Measurements from ENCODE around the gene NMU.
"Not testable (repeated sequence)": the region's sequence is repeated elsewhere in the genome, so short reads cannot be mapped to it uniquely, and the experiment has no call there.

NMU gene

DNA sequence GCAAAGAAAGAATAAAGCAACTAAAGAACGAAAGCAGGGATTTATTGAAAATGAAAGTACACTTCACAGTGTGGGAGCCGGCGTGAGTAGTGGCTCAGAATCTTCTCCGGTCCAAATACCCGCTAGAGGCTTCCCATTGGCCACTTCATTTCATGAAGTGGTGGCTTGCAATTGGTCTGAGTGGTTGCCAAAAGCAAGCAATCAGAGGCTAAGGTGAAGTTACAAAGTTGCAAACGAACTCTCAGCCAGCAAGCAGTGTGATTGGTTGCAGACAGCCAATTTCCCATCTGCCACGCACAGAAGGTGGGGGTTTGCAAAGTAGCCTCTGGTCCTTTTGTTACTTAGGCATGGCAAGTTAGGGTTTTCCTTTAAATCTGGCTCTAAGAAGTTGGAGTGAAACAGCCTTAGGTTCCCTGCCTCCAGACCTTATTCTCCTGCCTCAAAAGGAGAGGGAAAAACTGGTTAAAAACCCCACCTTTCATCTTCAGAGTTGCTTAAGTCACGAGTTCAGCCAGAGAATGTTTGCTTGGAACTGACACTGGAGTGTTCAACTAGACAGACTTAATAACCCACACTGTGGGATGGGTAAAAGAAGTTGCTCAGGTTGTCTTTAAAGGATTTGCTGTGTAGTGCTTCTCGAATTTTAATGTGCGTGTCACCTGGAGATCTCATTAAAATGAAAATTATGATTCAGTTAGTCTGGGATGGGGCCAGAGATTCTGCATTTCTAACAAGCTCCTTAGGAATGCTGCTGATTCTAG, 82.5 kb downstream of the NMU start:
- peak; percentile 18 for DNase-seq

DNA sequence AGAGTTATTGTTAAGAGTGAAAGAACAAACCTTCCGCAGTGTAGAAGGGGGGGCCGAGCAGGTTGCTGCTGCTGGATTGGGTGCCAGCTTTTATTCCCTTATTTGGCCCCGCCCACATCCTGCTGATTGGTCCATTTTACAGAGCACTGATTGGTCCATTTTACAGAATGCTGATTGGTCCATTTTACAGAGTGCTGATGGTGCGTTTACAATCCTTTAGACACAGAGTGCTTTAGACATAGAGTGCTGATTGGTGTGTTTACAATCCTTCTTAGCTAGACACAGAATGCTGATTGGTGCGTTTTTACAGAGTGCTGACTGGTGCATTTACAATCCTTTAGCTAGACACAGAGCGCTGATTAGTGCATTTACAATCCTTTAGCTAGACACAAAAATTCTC, 84.1 kb downstream of the NMU start:
- not testable (repeated sequence) for DNase-seq

DNA sequence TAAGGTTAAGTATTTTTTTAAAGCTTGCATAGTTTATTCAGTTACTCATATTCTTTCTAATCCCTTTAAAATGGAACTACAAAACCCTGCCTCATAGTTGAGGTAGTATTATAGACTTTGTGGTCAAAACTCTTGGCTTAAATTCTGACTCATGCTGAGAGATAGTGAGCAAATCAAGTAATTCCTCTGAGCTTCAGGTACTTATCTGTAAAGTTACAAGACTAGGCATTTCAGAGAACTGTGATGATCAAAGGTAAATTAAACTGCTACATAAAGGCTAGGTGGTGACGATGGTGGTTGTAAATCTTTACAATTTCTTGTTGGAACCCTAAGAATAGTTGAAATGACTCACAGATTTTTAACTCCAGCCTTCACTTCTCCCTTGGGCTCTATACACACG, 86.2 kb downstream of the NMU start:
- no peak for DNase-seq

DNA sequence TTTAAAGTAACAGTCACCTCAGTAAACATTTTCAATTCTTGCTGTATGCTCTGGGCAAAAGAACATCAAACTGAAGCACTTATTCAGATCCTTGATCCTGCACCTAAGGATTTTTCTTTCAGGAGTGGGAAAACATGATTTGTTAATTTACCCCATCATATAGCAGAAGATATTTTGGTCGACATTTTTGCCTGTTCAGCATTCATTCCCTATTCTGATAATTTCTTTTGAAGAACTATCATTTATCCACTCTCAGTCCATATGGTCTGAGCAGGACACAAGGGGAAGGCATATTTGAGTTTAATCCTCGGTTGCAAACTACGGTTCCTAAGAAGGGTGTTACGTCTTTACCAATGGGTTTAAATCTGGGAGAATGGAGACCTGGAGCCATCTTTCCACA, 88.2 kb downstream of the NMU start:
- DNase-seq: no peak

DNA sequence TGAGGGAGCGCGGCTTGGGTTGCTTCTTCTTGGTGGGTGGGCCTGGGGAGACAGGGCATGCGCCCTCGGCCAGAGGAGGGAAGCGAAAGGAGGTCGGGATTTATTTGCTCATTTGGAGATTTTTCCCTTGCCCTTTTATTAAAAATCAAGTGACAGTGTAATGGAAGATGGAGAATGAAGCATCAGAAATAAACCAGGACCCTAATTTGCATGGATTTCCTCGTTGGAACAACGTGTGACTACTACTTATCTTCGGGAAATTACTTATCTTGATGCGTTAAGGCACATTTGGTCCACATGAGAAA, 88.7 kb downstream of the NMU start:
- DNase-seq: no peak

DNA sequence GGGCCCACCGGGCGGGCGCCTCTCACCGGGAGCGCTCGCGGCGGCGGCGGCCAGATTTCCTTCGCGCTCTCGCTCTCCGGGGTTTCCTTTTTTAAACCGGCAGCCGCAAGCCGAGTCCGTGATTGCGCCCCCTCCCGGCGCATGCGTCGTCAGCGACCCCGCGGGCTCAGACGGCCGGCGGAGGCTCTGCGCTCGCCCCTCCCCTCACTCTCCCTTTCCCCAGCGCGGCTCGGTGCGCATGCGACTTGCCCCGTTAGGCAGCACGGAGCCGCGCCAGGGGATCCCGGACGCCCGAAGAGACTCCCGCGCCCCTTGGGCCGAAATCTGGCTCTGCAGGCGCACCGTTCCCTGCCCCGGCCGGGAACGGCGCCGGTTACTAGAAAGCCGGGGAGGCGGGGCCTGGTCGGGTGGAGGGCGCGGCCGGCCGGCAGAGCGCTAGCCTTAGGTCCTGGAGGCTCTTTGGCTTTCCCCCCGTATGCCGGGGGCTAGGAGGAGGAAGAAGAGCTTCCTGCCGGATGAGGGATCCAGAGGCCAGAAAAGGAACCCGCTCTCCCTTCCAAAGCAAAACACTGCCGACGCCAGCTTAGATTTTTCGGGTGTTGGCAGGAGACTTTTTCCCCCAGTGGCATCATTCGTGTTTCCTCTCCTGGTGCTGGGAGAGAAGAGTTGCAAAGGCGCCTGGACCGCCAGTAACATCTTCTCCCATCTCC, 89.2 kb downstream of the NMU start, which contains the start of gene CLOCK:
TSS of gene CLOCK (minus strand) at position 154 of the 710 bp plus-strand sequence. CDS start 64,124 bp downstream, outside the sequence.
- peak; percentile 91 for DNase-seq

DNA sequence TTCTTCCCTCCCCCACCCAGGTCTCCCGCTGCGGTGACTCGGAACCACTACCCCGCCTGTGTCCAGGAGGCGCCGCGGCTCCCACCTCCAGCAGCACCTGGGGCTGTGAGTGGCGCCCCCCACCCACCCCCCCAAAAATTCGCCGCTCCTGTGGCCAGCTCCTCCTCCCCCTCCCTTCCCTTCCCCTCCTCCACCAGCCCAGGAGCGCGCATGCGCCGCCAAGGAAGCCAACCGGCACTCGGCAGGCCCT, 89.7 kb downstream of the NMU start:
- no peak for DNase-seq

DNA sequence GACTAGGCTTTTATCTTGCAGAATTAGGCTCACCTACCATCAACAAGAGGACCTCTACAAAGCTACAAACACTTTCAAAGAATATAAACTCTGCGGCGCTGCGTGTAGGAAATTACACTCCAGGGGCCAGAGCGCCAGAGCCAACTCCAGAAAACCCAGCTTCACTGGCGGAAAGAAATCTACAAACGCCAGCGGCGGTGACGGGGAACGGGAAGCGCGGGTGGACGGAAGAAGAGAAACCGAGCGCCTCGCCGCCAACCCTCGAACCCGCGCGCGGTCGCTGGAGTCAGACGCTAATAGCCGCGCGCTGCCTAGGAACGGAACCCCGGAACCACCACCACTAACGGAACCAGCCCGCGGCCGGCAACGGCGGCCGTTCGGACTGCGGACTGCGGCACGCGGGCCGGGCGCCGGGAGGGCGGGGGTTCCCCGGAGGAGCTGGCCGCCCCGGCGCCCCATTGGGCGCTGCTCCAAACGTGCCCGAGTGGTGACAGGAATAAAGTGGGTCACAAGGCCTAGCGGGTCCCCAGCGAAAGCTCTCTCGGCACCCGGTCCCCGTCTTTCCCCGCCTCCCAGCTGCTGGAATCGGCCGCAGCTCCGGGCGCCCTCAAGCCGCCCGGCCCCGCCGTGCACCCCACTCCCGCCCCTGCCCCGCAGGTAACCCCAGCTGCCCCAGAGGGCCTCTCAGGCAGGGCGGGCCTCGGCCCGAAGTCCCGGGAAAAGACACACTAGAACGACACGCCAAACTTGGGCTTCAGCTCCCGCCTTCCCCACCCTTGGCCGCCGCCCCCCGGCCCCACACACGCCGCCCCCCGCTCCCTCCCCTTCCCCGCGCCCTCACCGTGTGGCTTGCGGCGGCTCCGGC, 90.2 kb downstream of the NMU start:
- peak; percentile 63 for DNase-seq
